EH (cell line): Measurements from ENCODE around the gene ZBTB5.

Experiments
- DNase-seq: peaks from one replicate; pipeline ENCODE4 v3.0.0-alpha.2; 2015; ENCODE audit warnings: low read depth

ZBTB5 gene

GRCh38 chr9:37424686-37425297 is 40.5 kb downstream of the ZBTB5 start:
- no peak for DNase-seq

- no peak for DNase-seq
These were observed 41.0 kb downstream of the ZBTB5 start for GRCh38 chr9:37424204-37424685.

GRCh38 chr9:37423508-37423907 is 41.7 kb downstream of the ZBTB5 start:
- no peak for DNase-seq

GRCh38 chr9:37422289-37423104 is 42.8 kb downstream of the ZBTB5 start, which contains the start of gene GRHPR:
TSS of gene GRHPR (plus strand) at chr9:37422696. CDS start at chr9:37422751, 55 bp downstream.
- DNase-seq: peak; percentile 82

- no peak for DNase-seq
These were observed 43.3 kb downstream of the ZBTB5 start for GRCh38 chr9:37421914-37422288.

GRCh38 chr9:37420271-37421215 is 44.7 kb downstream of the ZBTB5 start:
- DNase-seq: no peak

GRCh38 chr9:37419204-37419603 is 46.0 kb downstream of the ZBTB5 start:
- no peak for DNase-seq

GRCh38 chr9:37417857-37418618 is 47.2 kb downstream of the ZBTB5 start:
- DNase-seq: no peak

GRCh38 chr9:37417252-37417803 is 47.9 kb downstream of the ZBTB5 start:
- DNase-seq: no peak

- peak; percentile 84 for DNase-seq
These were observed 50.1 kb downstream of the ZBTB5 start for GRCh38 chr9:37415011-37415719.

- no peak for DNase-seq
These were observed 50.7 kb downstream of the ZBTB5 start for GRCh38 chr9:37414503-37414943.

- peak; percentile 37 for DNase-seq
These were observed 51.9 kb downstream of the ZBTB5 start for GRCh38 chr9:37413311-37413710.

- DNase-seq: peak; percentile 74
These were observed 52.7 kb downstream of the ZBTB5 start for GRCh38 chr9:37412431-37413151.

GRCh38 chr9:37410969-37411785 is 54.1 kb downstream of the ZBTB5 start:
- peak; percentile 35 for DNase-seq

- DNase-seq: no peak
These were observed 54.8 kb downstream of the ZBTB5 start for GRCh38 chr9:37410354-37410861.

GRCh38 chr9:37408933-37409710 is 56.1 kb downstream of the ZBTB5 start:
- no peak for DNase-seq

GRCh38 chr9:37407468-37407867 is 57.8 kb downstream of the ZBTB5 start:
- no peak for DNase-seq
